ENCODE measurements around the gene RAP1GAP2.
"Not testable (repeated sequence)": the region's sequence is repeated elsewhere in the genome, so short reads cannot be mapped to it uniquely, and the experiment has no call there.

The RAP1GAP2 gene

DNA sequence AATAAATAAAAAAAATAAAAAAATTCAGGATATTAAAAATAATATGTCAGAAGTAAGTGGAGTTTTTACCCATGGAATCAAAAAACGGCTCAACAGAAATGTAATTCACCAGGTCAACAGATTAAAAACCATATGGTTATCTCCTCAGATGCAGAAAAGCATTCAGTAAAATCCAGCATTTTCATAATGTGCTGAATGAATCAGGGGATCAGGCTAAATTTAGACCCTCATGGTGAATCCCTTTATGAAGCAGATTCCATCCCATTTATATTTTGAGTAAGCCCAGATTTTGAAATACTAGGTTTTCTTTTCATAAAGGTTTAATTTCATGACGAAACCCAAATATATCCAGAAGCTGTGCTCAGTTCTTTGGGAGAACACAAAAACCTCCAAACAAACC is 182.8 kb downstream of the RAP1GAP2 start:
- DNase-seq: no peak

DNA sequence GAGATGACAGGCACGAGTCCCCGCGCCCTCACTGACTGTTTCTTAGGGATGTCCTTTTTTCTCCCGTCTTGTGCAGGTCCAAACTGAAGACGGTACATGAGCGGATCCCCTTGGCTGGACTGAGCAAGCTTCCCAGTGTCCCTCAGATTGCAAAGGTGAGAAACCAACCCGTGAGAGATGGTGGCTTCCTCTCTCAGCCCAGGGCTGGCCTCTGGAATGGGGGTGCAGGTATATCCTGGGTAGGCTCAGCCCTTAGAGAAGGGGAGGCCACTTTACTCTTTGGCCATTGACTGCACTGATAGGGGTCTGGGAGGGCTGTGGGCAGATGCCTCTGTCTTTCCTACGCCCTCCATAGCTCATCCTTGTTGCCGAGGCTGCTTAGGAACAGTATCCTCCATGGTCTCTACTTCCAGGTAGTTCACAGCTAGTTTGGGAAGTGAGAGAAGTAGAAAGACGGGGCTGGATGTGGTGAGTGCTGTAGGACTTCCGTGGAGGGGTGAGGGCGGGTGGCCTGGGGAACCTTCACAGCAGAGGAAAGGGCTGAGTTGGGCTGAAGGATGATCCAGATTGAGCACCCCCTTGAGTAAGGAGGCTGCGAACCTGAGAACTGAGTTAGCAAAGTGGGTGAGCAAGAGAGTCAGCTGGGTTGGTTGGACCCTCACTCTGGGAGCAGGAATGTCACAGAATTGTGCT is 184.1 kb downstream of the RAP1GAP2 start:
- DNase-seq: no peak

DNA sequence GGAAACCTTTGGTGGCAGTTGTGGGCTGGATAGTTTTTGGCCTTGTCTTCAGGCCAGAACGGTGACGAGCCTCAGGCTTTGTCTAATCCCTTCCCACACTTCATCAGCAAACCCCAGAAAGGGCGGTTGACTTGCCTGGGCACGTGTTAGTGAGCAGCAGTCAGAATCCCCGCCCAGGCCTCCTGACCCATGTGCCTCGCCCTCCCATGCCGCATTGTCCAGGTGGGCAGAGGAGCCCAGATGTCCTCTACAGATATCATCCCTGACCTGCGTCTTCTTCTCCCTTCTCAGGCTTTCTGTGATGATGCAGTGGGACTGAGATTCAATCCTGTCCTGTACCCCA is 184.6 kb downstream of the RAP1GAP2 start:
- no peak for DNase-seq

DNA sequence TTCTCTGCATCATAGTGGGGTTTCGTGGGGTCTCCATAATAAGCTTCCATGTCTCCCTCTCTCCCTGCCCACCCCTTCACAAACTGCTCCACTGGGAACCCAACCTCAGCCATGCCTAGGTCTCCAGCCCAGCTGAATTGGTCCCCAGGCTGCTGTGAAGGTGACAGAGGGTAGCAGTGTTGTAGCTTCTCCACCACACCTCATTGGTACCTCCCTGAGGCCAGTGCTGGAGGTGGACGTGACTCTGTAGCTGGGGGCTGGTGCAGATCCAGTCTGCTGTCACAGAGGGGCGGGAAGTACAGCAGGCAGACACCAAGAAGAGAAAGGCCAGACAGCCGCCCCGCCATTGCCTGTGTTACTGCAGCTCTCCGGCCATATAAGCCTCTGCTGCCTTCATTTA is 185.1 kb downstream of the RAP1GAP2 start:
- DNase-seq: no peak

DNA sequence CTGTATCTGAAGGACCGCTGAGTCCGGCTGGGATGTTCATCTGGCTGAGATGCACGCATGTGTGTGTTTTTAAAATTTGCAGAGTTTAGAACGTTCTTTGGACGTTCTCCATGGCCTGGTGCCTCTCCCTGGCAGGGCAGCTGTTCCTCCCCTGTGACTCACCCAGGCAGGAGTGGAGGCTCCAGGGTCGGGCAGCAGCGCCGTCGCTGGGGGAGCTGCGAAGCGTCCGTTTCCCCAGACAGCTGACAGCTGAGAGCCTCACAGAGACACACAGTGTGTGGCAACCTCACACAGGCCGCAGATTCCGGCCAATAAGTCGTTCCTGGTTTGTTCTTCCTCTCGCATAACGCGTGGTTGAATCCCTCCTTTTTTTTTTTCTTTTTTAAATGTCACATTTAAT is 186.6 kb downstream of the RAP1GAP2 start:
- no peak for DNase-seq

DNA sequence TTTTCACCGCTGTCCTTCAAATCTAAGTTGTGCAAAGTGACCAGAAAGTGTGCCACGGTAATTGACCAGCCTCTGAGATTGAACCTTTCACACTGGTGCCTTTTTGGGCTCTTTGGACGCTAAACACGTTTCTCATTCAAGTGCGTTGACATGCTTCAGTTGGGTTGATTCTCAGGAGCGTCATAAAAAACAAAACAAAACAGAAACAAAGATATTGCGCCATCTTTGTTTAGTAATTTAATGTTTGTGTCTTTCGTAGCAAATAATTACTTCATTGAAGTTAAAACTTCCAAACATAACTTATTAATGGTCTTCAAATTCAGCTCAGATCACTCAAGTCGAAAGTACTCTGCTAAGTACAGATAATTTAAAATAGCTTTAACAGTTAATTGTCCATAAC is 187.0 kb downstream of the RAP1GAP2 start:
- DNase-seq: no peak

DNA sequence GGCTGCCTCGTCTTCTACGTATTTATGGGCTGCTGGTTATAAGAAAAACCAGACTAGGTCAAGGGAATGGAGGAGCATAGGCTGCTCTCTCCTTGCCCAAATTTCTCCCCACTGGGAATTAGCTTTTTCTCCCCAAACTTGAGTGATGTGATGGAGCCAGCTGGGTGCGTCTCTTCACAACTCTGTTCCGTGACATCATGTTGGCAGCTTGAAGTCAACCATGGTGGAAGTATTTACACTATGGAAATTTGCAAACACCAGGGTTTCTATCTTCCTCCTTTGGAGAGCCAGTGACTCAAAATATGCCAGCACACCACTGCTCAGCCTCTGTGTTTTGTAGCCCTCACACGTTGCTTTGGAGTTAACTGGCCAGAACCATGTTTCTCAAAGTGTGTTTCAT is 189.1 kb downstream of the RAP1GAP2 start:
- no peak for DNase-seq

DNA sequence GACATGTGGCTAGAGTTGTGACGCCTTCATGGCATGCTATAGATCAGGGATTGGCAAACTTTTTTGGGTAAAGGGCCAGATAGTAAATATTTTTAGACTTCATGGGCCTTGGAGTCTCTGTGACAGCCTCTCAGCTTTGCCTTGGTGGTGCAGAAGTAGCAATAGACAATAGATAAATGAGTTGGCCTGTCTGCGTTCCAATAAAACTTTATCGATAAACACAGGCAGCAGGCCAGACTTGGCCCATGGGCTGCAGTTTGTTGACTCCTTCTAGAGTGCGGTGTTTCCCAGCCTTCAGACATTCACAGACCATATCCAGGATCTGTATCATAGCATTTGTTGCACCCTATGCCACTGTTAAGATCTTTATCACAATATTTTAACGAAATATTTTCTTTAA is 190.7 kb downstream of the RAP1GAP2 start:
- DNase-seq: no peak

DNA sequence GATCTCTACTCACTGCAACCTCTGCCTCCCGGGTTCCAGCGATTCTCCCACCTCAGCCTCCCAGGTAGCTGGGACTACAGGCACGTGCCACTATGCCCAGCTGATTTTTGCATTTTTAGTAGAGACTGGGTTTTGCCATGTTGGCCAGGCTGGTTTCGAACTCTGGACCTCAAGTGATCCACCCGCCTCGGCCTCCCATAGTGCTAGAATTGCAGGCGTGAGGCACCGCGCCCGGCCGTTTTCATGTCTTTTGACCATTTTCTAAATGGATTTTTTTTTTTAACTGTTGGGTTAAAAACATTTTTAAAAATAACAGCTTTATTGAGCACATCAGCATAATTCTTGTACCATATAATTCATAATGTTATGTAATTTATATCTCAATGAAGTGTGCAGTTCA is 193.2 kb downstream of the RAP1GAP2 start:
- DNase-seq: not testable (repeated sequence)

DNA sequence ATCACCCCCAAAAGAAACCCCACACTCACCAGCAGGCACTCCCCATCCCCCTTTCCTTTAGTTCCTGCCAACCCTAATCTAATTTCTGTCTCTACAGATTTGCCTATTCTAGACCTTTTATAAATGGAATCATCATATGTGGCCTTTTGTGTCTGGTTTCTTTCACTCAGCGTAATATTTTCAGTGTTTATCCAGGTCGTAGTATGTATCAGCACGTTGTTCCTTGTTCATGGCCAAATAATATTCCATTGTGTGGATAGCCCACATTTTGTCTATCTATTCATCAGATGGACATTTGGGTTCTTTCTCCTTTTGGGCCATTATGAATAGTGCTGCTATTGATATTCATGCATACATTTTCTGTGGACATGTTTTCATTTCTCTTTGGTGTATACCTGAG is 193.6 kb downstream of the RAP1GAP2 start:
- DNase-seq: no peak

DNA sequence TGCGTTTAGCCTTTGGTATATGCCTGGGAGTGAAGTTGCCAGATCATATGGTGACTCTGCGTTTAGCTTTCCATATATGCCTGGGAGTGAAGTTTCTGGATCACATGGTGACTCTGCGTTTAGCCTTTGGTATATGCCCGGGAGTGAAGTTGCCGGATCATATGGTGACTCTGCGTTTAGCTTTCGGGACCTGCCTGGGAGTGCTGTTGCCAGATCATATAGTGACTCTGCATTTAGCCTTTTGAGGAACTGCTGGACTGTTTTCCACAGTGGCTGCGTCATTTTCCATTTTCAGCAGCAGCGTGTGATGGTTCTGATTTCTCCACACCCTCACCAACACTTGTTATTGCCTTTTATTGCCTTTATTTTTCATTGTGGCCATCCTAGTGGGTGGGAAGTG is 194.2 kb downstream of the RAP1GAP2 start:
- DNase-seq: no peak

DNA sequence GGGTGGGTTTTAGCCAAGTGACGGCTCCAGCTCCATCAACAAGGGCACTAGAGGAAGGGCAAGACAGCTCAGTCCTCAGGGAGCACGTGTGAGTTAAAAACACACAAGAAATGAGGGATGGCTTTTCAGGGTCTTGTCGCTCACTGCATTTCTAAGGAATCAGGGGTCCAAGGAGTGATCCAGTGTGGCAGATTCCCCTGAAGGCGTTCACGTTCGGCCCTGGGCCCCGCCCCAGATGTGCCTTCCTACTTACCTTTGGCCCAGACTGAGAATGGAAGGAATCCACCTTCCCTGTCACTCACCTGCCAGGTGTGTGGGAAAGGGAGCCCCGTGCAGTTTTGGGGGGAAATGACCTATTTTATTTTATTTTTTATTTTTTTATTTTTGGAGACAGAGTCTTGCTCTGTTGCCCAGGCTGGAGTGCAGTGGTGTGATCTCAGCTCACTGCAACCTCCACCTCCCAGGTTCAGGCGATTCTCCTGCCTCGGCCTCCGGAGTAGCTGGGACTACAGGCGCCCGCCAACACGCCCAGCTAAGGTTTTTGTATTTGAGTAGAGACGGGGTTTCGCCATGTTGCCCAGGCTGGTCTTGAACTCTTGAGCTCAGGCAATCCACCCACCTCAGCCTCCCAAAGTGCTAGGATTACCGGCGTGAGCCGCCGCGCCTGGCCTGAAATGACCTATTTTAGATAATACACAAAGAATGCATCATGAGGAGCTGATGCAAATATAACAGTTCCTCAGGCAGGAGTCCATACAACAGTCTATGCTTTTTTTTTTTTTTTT is 195.3 kb downstream of the RAP1GAP2 start:
- not testable (repeated sequence) for DNase-seq

DNA sequence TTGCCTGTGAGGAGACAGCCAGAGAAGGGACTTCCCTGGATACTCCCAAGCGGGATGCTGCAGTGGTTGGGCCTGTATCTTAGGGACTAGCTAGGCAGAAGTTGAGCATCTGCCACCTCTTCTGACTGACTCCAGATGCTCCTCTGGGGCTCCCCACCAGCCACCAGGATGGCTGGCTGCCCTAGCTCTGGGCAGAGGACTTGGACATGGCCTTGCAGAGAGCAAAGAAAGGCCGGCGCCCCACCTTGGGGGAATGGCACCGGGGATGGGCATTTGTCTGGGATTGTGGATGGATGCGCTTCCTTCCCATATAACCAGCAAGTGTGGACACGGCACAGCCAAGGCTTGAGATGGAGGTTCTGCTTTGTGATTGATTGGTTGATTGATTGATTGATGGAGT is 198.2 kb downstream of the RAP1GAP2 start:
- no peak for DNase-seq

DNA sequence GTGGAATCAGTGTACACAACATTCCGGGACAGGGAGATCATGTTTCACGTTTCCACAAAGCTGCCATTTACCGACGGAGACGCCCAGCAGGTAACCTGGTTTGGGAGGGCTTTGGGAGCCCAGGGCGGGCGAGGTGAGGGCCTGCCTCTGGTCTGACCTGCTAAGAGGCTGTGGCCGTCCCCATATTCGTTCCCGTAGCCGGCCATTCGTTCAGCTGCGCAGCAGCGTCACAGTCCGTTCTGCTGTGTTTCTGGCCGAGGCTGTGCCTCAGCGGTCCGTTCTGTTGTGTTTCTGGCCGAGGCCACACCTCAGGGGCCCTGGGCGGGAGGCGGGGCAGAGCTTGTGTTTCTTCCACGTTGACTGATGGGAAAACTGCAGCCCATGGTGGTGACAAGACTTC is 199.1 kb downstream of the RAP1GAP2 start:
- no peak for DNase-seq

DNA sequence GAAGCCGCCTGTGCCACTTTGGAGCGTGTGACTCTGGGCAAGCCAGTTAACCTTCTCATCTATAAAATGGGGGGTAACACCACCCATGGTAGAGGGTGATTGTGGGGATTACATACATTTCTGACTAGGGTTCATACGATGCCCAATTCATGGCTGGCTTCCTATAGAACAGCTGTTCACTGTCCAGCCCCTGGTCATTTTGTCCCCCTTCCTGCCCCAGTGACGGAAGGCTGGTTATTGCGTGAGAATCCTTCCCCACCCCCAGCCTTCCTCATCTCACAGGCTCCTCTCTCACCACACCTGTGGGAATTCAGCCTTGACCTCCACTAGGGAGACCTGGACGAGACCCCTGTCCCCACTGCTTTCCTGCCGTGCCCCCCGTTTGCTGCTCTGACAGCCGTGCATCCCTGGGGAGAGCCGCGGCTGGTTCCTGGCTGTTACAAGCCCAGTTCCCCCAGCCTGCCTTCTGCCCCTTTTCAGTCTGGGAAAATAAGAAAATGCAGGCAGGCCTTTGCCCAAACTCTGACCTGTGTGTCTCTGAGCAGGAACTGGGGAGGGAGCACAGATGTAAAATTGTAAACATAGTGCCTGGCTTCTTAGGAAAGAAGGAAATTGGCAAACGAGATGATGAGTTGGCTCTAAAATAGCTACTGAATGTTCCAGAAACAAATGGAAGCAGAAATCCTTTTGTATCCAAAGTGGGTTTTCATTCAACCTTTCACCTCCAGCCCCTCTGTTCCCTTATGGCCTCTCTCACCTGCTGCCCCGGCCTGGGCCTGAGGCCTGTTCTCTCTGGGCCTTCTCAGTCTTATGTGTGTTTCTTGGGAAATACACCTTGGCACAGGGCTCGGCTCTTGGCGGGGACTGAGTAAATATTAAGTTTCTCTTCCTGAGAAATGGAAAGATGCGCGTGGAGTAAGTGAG is 199.9 kb downstream of the RAP1GAP2 start:
- no peak for DNase-seq

DNA sequence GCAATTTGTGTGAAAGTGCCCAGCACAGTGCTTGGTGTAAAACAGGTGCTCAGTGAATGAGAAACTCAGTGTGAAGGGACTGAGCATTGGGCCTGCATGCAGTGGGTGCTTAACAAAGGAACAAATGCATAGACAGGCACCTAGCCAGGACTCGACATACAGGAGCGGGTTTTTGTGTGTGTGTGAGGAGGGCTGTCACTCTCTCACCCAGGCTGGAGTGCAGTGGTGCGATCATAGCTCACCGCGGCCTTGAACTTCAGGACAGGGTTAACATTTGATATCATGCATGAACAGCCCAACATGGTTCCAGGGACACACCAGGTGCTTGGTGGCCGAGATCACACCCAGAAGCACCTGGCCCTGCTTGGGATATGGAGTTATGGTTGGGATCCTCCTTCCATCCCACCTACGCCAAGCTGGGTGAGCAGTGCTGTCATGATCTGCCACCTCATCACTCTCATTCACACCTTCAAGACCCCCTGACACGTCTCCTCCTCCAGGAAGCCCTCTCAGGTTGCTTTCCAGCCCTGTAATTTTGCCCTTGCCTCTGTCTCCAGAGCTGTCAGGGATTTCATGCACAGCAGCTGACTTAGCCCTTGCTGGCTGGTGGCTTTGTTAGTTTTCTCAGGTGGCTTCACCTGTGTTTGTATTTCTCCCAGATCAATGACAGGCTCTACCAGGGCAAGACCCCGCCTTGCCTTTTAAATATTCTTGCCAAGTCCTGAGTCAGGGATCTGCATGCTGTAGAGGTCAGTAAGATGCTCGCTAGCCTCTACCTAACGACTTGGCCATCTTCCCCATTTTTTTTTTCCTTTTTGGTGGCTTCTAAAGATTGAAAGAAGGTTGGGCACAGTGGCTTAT is 200.8 kb downstream of the RAP1GAP2 start:
- DNase-seq: no peak

DNA sequence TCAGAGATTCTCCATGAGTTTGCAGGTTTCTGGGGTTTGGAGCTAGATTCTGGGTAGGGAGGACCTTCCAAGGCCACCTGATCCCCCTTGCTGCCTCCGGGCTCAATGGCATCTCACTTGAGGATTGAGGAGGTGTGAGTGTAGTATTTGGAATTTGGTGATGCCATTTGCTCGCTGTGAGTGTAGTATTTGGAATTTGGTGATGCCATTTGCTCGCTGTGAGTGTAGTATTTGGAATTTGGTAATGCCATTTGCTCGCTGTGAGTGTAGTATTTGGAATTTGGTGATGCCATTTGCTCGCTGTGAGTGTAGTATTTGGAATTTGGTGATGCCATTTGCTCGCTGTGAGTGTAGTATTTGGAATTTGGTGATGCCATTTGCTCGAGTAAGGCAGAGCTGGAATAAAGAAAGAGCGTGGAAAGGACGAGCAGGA is 202.2 kb downstream of the RAP1GAP2 start:
- DNase-seq: not testable (repeated sequence)

DNA sequence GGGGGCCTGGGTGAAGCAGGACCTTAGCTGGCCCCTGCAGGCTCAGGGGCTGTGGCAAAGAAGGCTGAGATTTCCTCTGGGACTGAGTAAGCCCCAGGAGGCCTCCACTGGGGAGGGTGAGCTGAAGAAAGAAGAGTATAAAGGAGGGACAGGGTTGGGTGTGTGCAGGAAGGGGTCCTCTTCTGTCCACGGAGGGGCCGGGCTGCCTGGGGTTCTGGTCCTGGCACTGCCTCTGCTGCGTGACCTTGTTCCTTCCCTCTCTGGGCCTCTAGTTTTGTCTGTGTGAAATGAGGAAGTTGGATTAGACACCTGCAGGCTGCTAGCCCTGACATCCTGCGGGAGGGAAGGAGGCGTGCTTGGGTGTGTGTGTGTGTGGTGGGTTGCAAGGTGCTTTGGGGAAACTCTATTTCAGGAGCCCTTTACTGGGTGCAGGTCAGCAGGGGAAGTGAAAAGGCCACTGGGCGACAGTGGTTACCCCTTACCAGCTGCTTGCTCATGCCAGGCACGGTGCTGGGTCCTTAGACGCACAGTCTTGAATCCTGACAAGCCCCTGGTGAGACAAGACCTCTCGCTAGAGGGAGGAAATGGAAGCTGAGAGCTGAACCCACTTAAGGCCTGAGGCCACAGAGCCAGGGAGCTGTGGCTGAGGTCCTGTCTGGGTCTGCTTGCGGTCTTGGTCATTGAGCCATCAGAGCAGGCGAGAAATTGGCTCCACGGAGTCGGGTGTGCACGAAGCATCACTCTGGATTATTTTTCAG is 206.5 kb downstream of the RAP1GAP2 start:
- DNase-seq: no peak

DNA sequence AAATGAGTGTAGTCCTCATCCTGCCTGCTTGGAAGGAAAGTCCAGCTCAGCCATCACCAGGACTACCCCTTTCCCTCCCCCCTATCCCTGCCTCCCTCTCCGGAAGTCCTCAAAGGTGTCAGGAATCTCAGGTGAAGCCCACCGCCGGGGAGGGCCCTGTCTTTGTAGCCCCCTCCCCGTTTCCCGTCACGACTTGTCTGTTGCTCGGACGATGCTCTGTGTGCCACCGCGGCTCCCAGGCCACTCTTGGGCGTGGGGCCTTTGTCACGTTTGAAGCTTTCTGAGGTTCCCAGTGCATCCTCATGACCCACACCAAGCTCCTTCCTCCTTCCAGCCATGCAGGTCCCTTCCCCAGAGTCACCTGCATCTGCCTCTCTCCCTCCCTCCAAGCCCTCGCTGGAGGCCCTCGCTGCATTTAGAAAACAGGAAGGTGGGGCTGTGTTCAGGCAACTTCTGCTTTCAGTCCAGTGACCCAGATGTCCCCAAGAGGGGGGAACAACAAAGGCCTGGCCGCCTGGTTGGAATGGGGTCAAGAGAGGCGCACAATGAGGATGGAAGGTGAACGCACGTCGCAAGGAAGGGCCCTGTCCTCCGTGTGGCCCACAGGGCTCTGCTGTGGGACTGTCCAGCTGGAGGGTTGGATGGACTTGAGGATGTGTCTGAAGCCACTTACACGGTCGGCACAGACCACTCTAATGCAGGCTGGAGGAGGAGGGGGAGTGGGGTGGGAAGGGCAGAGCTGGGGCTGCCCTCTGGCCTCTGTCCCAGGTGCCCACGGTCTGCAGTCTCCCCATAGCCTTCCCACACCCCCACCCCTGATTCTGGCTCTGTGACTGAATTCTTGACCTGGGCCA is 207.3 kb downstream of the RAP1GAP2 start:
- DNase-seq: no peak

DNA sequence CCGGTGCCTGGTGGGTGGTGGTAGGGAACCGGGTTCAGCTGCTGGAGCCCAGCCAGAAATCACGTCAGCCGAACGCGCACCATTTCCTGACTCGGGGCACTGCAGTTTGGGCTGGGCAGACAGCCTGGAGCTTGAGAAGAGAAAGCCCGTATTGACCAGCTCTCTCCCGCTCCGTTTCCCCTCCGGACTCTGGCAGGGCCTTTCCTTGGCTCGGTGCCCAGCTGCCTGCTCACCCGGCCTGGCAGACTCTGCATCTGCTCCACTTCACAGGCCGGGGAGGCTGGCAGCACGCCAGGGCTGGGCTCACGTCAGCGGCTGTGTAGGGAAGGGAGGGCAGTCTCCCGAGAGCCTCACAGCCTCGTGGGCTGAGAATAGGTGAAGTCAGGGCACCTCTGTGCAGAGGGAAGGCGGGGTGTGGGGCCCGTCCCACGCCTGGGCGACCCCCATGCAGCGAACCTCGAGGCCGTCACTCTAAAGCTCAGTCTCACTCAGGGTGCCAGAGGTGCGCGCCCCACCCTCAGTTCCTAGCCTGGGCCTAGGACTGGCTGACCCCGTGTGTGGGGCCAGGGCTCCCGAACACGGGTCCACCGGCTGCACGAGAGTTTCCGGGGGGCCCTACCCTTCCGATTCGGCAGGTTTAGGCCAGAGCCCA is 208.0 kb downstream of the RAP1GAP2 start:
- peak; percentile 16 to 71 (median 46) for DNase-seq
